Lung (tissue), 12 donors: ENCODE measurements around the gene ZNRF1. TPM values are rescaled to one million over a fixed set of nuclear protein-coding genes. Genes with fewer than 3 reads are reported as not detected.

Source experiments
- ATAC-seq: fragments of 200-7000 bp; cut with Tn5 transposase; one replicate; pipeline ENCODE4 v1.9.1; 2020; ENCODE audit warnings: moderate number of reproducible peaks; ENCODE audit not compliant: insufficient read depth, low FRiP score
- DNase-seq, 3 donors: peaks; one replicate each; pipeline ENCODE4 v3.0.0-alpha.2; 2013 to 2017
- H3K27ac ChIP-seq, 2 donors: one replicate each; pipeline ENCODE4 v1.5.1; 2013; ENCODE audit warnings: mild to moderate bottlenecking in 2 of 2, moderate library complexity in 2 of 2, control low read depth in 1 of 2, inconsistent platforms in 1 of 2, low read depth in 1 of 2, low read length in 1 of 2
- H3K27me3 ChIP-seq, 3 donors: one replicate each; pipeline ENCODE4 v1.5.1; 2013; ENCODE audit warnings: low read length in 2 of 3; ENCODE audit not compliant: control insufficient read depth in 3 of 3, insufficient read depth in 3 of 3
- H3K36me3 ChIP-seq, 4 donors: one replicate each; pipeline ENCODE4 v1.5.1; 2013; ENCODE audit warnings: low read length in 4 of 4, mild to moderate bottlenecking in 1 of 4, moderate library complexity in 1 of 4; ENCODE audit not compliant: control insufficient read depth in 4 of 4, insufficient read depth in 4 of 4
- H3K4me1 ChIP-seq, 5 donors: one replicate each; pipeline ENCODE4 v1.5.1; 2013; ENCODE audit warnings: low read length in 5 of 5, mild to moderate bottlenecking in 2 of 5, moderate library complexity in 1 of 5; ENCODE audit not compliant: control insufficient read depth in 5 of 5, insufficient read depth in 5 of 5
- H3K4me3 ChIP-seq: one replicate; pipeline ENCODE4 v1.5.1; 2013; ENCODE audit warnings: mild to moderate bottlenecking, control low read depth, moderate library complexity
- H3K9ac ChIP-seq, 2 donors: one replicate each; pipeline ENCODE4 v1.5.1; 2013; ENCODE audit warnings: low read length in 2 of 2, control low read depth in 1 of 2; ENCODE audit not compliant: insufficient read depth in 1 of 2
- H3K9me3 ChIP-seq, 4 donors: one replicate each; pipeline ENCODE4 v1.5.1; 2013; ENCODE audit warnings: low read length in 3 of 4, mild to moderate bottlenecking in 1 of 4, moderate library complexity in 1 of 4; ENCODE audit not compliant: control insufficient read depth in 4 of 4, insufficient read depth in 3 of 4
- CTCF ChIP-seq: IDR thresholded peaks from 2 replicates; pipeline ENCODE4 v1.5.1; 2012; ENCODE audit warnings: mild to moderate bottlenecking; ENCODE audit errors: control extremely low read depth, extremely low read depth
- WGBS, 2 donors: extraction: QIAGEN DNeasy Blood & Tissue Kit; methylation state at CpG; one replicate each; pipeline ENCODE4 v1.1.7; 2013; 5-methylcytosine and 5-hydroxymethylcytosine counted together
- polyA plus RNA-seq, 2 donors: library from polyadenylated mRNA; stranded (reverse); fragments of 200-250 nt; gene quantifications; one replicate each; pipeline ENCODE4 v1.2.1, GENCODE V29; 2013
- total RNA-seq, 2 donors: library from RNA; depleted of rRNA in 1 of 2; stranded (reverse); fragments of >200 nt in 1 of 2; gene quantifications; one replicate each; pipeline ENCODE4 v1.2.1, GENCODE V29; 2014 to 2021
- donor health status: control.
- donor health status: control.
- donor health status: Bipolar disorder and iron deficiency.
- donor health status: healthy.
- donor health status: DM: yes; HTN: yes; CAD: no.

Gene ZNRF1
- total and polyA plus RNA-seq, 4 donors: 8.9 to 25.1 (median 16.2) TPM

- ATAC-seq: no peak
- Histone ChIP-seq H3K9me3 (peaks cover 0 to 4% (median 3%) of the 10 kb centered on the region in 4 donors), H3K4me1 (peaks cover 0 to 6% (median 0%) of the 10 kb centered on the region in 5 donors), H3K9ac (no peak overlapping the region), H3K27ac (no peak overlapping the region), H3K36me3 (no peaks in the 10 kb centered on the region), H3K27me3 (no peaks in the 10 kb centered on the region), H3K4me3 (no peak overlapping the region)
- no peak for DNase-seq
- no peak for TF ChIP-seq CTCF
- WGBS, 2 donors: 72 to 87% methylated on average over 4 of the region's 4 CpGs
Observed at GRCh38 chr16:75120253-75120652, 121.4 kb downstream of the ZNRF1 start.

- H3K9ac ChIP-seq: no peak overlapping the region
- peaks cover 0 to 4% (median 3%) of the 10 kb centered on the region in 4 donors for H3K9me3 ChIP-seq
- WGBS, 2 donors: 96 to 97% methylated on average over 6 of the region's 6 CpGs
- H3K4me1 ChIP-seq: no peaks in the 10 kb centered on the region
- DNase-seq (no peak), ATAC-seq (no peak)
- TF ChIP-seq CTCF: no peak
- no peak overlapping the region for H3K4me3 ChIP-seq
- no peaks in the 10 kb centered on the region for H3K36me3 ChIP-seq
- H3K27me3 ChIP-seq: no peaks in the 10 kb centered on the region
- H3K27ac ChIP-seq: no peak overlapping the region
Observed at GRCh38 chr16:75121949-75122568, 123.2 kb downstream of the ZNRF1 start.

- H3K27me3 ChIP-seq: no peaks in the 10 kb centered on the region
- ATAC-seq: no peak
- 98% methylated on average over 1 of the region's 1 CpG for WGBS, 2 donors
Observed at GRCh38 chr16:75122609-75123008, 123.8 kb downstream of the ZNRF1 start.

More at GRCh38 chr16:75122609-75123008, 123.8 kb downstream of the ZNRF1 start:
- Histone ChIP-seq H3K9ac (no peak overlapping the region), H3K36me3 (no peaks in the 10 kb centered on the region), H3K27ac (no peak overlapping the region), H3K4me1 (no peaks in the 10 kb centered on the region), H3K9me3 (peaks cover 0 to 4% (median 3%) of the 10 kb centered on the region in 4 donors), H3K4me3 (no peak overlapping the region)
- TF ChIP-seq CTCF: no peak
- no peak for DNase-seq
